Esophagus squamous epithelium (tissue), 4 donors: ENCODE measurements around the gene PRKN.

ENCODE experiments used
- POLR2A ChIP-seq, 4 donors: fragments of 450-650 bp; IDR thresholded peaks; one replicate each; pipeline ENCODE4 v1.6.1; 2017; ENCODE audit warnings: antibody characterized with exemption in 4 of 4, mild to moderate bottlenecking in 4 of 4, moderate library complexity in 3 of 4
- TF ChIP-seq, protein P1 (sequence below), 6 experiments: fragments of 450-650 bp in 4 of 6; fragments of 200-600 bp in 2 of 6; sonication (generic) in 2 of 6; IDR thresholded peaks; one replicate each; pipeline ENCODE4 v1.5.1; 2016 to 2019; ENCODE audit warnings: antibody characterized with exemption in 6 of 6, mild to moderate bottlenecking in 4 of 6, moderate library complexity in 4 of 6

DNA sequence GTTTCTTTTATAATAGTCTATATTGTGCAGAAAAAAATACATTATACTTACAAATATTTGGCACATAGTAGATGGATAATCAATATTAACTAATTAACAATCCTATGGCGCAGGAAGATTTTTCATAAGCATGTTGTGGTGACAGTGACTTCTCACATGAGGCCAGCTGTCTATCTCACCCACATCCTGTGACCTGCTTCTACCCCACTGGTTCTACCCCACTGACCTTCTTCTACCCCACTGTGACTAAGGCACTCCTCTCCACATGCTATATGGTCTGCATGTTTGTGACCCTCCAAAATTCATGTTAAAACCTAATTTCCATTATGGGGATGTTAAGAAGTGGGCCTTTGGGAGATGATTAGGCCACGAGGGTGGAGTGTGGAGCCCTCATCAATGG lies 1058.9 kb downstream of the PRKN start:
- TF ChIP-seq, protein P1, sequence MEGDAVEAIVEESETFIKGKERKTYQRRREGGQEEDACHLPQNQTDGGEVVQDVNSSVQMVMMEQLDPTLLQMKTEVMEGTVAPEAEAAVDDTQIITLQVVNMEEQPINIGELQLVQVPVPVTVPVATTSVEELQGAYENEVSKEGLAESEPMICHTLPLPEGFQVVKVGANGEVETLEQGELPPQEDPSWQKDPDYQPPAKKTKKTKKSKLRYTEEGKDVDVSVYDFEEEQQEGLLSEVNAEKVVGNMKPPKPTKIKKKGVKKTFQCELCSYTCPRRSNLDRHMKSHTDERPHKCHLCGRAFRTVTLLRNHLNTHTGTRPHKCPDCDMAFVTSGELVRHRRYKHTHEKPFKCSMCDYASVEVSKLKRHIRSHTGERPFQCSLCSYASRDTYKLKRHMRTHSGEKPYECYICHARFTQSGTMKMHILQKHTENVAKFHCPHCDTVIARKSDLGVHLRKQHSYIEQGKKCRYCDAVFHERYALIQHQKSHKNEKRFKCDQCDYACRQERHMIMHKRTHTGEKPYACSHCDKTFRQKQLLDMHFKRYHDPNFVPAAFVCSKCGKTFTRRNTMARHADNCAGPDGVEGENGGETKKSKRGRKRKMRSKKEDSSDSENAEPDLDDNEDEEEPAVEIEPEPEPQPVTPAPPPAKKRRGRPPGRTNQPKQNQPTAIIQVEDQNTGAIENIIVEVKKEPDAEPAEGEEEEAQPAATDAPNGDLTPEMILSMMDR (IDR thresholded peaks at IDR 0.05), result no peak
- TF ChIP-seq POLR2A (IDR thresholded peaks at IDR 0.05), result no peak
